Measurements from ENCODE around the gene URAD.

Gene URAD

GRCh38 chr13:28001049-28001448 is 12.6 kb upstream of the URAD start:
- Histone ChIP-seq H3K4me1 (ENCODE audit: control insufficient read depth, insufficient read depth, low read length) (no peaks in the 10 kb centered on the region), H3K27ac (ENCODE audit: insufficient read depth, low read depth, low read length, poor library complexity, severe bottlenecking) (no peak overlapping the region), H3K27me3 (ENCODE audit: control insufficient read depth, insufficient read depth, low read length, poor library complexity, severe bottlenecking) (no peaks in the 10 kb centered on the region), H3K4me3 (ENCODE audit: insufficient read depth, low read depth, low read length) (no peak overlapping the region), H3K36me3 (ENCODE audit: control insufficient read depth, insufficient read depth, low read length) (no peaks in the 10 kb centered on the region), H3K9me3 (ENCODE audit: control insufficient read depth, low read length) (no peaks in the 10 kb centered on the region)
- 92 to 96% methylated on average over 11 of the region's 11 CpGs for WGBS, 2 experiments

GRCh38 chr13:28000567-28000966 is 12.1 kb upstream of the URAD start:
- H3K27me3 ChIP-seq (ENCODE audit: control insufficient read depth, insufficient read depth, low read length, poor library complexity, severe bottlenecking), result no peaks in the 10 kb centered on the region
- no peak overlapping the region for H3K4me3 ChIP-seq (ENCODE audit: insufficient read depth, low read depth, low read length)
- 51 to 54% methylated on average over 5 of the region's 5 CpGs for whole genome bisulfite sequencing, 2 experiments
- no peaks in the 10 kb centered on the region for H3K36me3 ChIP-seq (ENCODE audit: control insufficient read depth, insufficient read depth, low read length)
- H3K9me3 ChIP-seq (ENCODE audit: control insufficient read depth, low read length), result no peaks in the 10 kb centered on the region
- H3K27ac ChIP-seq (ENCODE audit: insufficient read depth, low read depth, low read length, poor library complexity, severe bottlenecking), result no peak overlapping the region
- H3K4me1 ChIP-seq (ENCODE audit: control insufficient read depth, insufficient read depth, low read length), result no peaks in the 10 kb centered on the region

- H3K9me3 ChIP-seq (ENCODE audit: control insufficient read depth, low read length), result no peaks in the 10 kb centered on the region
- H3K27ac ChIP-seq (ENCODE audit: insufficient read depth, low read depth, low read length, poor library complexity, severe bottlenecking), result no peak overlapping the region
- no peaks in the 10 kb centered on the region for H3K4me1 ChIP-seq (ENCODE audit: control insufficient read depth, insufficient read depth, low read length)
- WGBS, 2 experiments, result 30 to 32% methylated on average over 7 of the region's 7 CpGs
- no peak overlapping the region for H3K4me3 ChIP-seq (ENCODE audit: insufficient read depth, low read depth, low read length)
- no peaks in the 10 kb centered on the region for H3K36me3 ChIP-seq (ENCODE audit: control insufficient read depth, insufficient read depth, low read length)
- no peaks in the 10 kb centered on the region for H3K27me3 ChIP-seq (ENCODE audit: control insufficient read depth, insufficient read depth, low read length, poor library complexity, severe bottlenecking)
These were observed 9.5 kb upstream of the URAD start for GRCh38 chr13:27997904-27998522.

- no peaks in the 10 kb centered on the region for H3K36me3 ChIP-seq (ENCODE audit: control insufficient read depth, insufficient read depth, low read length)
- no peaks in the 10 kb centered on the region for H3K4me1 ChIP-seq (ENCODE audit: control insufficient read depth, insufficient read depth, low read length)
- H3K27me3 ChIP-seq (ENCODE audit: control insufficient read depth, insufficient read depth, low read length, poor library complexity, severe bottlenecking), result peaks cover 29% of the 10 kb centered on the region
- no peaks in the 10 kb centered on the region for H3K9me3 ChIP-seq (ENCODE audit: control insufficient read depth, low read length)
- no peak overlapping the region for H3K4me3 ChIP-seq (ENCODE audit: insufficient read depth, low read depth, low read length)
- H3K27ac ChIP-seq (ENCODE audit: insufficient read depth, low read depth, low read length, poor library complexity, severe bottlenecking), result no peak overlapping the region
- 88 to 92% methylated on average over 6 of the region's 6 CpGs for WGBS, 2 experiments
These were observed 3.4 kb upstream of the URAD start for GRCh38 chr13:27991881-27992280.

GRCh38 chr13:27985600-27985999 is 2.9 kb downstream of the URAD start:
- no peak overlapping the region for H3K27ac ChIP-seq (ENCODE audit: insufficient read depth, low read depth, low read length, poor library complexity, severe bottlenecking)
- H3K27me3 ChIP-seq (ENCODE audit: control insufficient read depth, insufficient read depth, low read length, poor library complexity, severe bottlenecking), result peaks cover 86% of the 10 kb centered on the region
- no peaks in the 10 kb centered on the region for H3K4me1 ChIP-seq (ENCODE audit: control insufficient read depth, insufficient read depth, low read length)
- H3K4me3 ChIP-seq (ENCODE audit: insufficient read depth, low read depth, low read length), result no peak overlapping the region
- no peaks in the 10 kb centered on the region for H3K36me3 ChIP-seq (ENCODE audit: control insufficient read depth, insufficient read depth, low read length)
- WGBS, 2 experiments, result 100% methylated on average over 1 of the region's 1 CpG; no CpG with 5 or more reads in 1 of the 2 experiments
- no peaks in the 10 kb centered on the region for H3K9me3 ChIP-seq (ENCODE audit: control insufficient read depth, low read length)

GRCh38 chr13:27982361-27982760 is 6.1 kb downstream of the URAD start:
- no peaks in the 10 kb centered on the region for H3K9me3 ChIP-seq (ENCODE audit: control insufficient read depth, low read length)
- 67 to 77% methylated on average over 2 of the region's 2 CpGs for WGBS, 2 experiments
- no peak overlapping the region for H3K27ac ChIP-seq (ENCODE audit: insufficient read depth, low read depth, low read length, poor library complexity, severe bottlenecking)
- H3K27me3 ChIP-seq (ENCODE audit: control insufficient read depth, insufficient read depth, low read length, poor library complexity, severe bottlenecking), result peaks cover 98% of the 10 kb centered on the region
- H3K4me1 ChIP-seq (ENCODE audit: control insufficient read depth, insufficient read depth, low read length), result peaks cover 5% of the 10 kb centered on the region
- no peak overlapping the region for H3K4me3 ChIP-seq (ENCODE audit: insufficient read depth, low read depth, low read length)
- no peaks in the 10 kb centered on the region for H3K36me3 ChIP-seq (ENCODE audit: control insufficient read depth, insufficient read depth, low read length)

- 27 to 28% methylated on average over 10 to 11 of the region's 11 CpGs for WGBS, 2 experiments
- Histone ChIP-seq H3K27ac (ENCODE audit: insufficient read depth, low read depth, low read length, poor library complexity, severe bottlenecking) (no peak overlapping the region), H3K9me3 (ENCODE audit: control insufficient read depth, low read length) (no peaks in the 10 kb centered on the region), H3K36me3 (ENCODE audit: control insufficient read depth, insufficient read depth, low read length) (no peaks in the 10 kb centered on the region), H3K4me1 (ENCODE audit: control insufficient read depth, insufficient read depth, low read length) (peaks cover 5% of the 10 kb centered on the region), H3K4me3 (ENCODE audit: insufficient read depth, low read depth, low read length) (no peak overlapping the region), H3K27me3 (ENCODE audit: control insufficient read depth, insufficient read depth, low read length, poor library complexity, severe bottlenecking) (peaks cover 98% of the 10 kb centered on the region)
These were observed 7.3 kb downstream of the URAD start for GRCh38 chr13:27981006-27981708.

GRCh38 chr13:27980280-27980998 is 8.1 kb downstream of the URAD start:
- 2% methylated on average over 54 of the region's 54 CpGs for WGBS, 2 experiments
- Histone ChIP-seq H3K27me3 (ENCODE audit: control insufficient read depth, insufficient read depth, low read length, poor library complexity, severe bottlenecking) (peaks cover 98% of the 10 kb centered on the region), H3K27ac (ENCODE audit: insufficient read depth, low read depth, low read length, poor library complexity, severe bottlenecking) (no peak overlapping the region), H3K36me3 (ENCODE audit: control insufficient read depth, insufficient read depth, low read length) (no peaks in the 10 kb centered on the region), H3K4me1 (ENCODE audit: control insufficient read depth, insufficient read depth, low read length) (peaks cover 5% of the 10 kb centered on the region), H3K9me3 (ENCODE audit: control insufficient read depth, low read length) (no peaks in the 10 kb centered on the region), H3K4me3 (ENCODE audit: insufficient read depth, low read depth, low read length) (no peak overlapping the region)

GRCh38 chr13:27979765-27980279 is 8.7 kb downstream of the URAD start:
- peaks cover 5% of the 10 kb centered on the region for H3K4me1 ChIP-seq (ENCODE audit: control insufficient read depth, insufficient read depth, low read length)
- no peaks in the 10 kb centered on the region for H3K9me3 ChIP-seq (ENCODE audit: control insufficient read depth, low read length)
- no peak overlapping the region for H3K27ac ChIP-seq (ENCODE audit: insufficient read depth, low read depth, low read length, poor library complexity, severe bottlenecking)
- peaks cover 100% of the 10 kb centered on the region for H3K27me3 ChIP-seq (ENCODE audit: control insufficient read depth, insufficient read depth, low read length, poor library complexity, severe bottlenecking)
- WGBS, 2 experiments, result 8 to 10% methylated on average over 15 of the region's 15 CpGs
- no peak overlapping the region for H3K4me3 ChIP-seq (ENCODE audit: insufficient read depth, low read depth, low read length)
- H3K36me3 ChIP-seq (ENCODE audit: control insufficient read depth, insufficient read depth, low read length), result no peaks in the 10 kb centered on the region

GRCh38 chr13:27979001-27979643 is 9.4 kb downstream of the URAD start:
- H3K4me3 ChIP-seq (ENCODE audit: insufficient read depth, low read depth, low read length), result no peak overlapping the region

More at GRCh38 chr13:27979001-27979643, 9.4 kb downstream of the URAD start:
- H3K27me3 ChIP-seq (ENCODE audit: control insufficient read depth, insufficient read depth, low read length, poor library complexity, severe bottlenecking), result peaks cover 100% of the 10 kb centered on the region
- no peaks in the 10 kb centered on the region for H3K9me3 ChIP-seq (ENCODE audit: control insufficient read depth, low read length)
- H3K36me3 ChIP-seq (ENCODE audit: control insufficient read depth, insufficient read depth, low read length), result no peaks in the 10 kb centered on the region
- 4% methylated on average over 13 to 15 of the region's 15 CpGs for WGBS, 2 experiments
- no peak overlapping the region for H3K27ac ChIP-seq (ENCODE audit: insufficient read depth, low read depth, low read length, poor library complexity, severe bottlenecking)
- H3K4me1 ChIP-seq (ENCODE audit: control insufficient read depth, insufficient read depth, low read length), result peaks cover 5% of the 10 kb centered on the region
